ENCODE measurements around the gene CRNN. TPM values are rescaled to one million over a fixed set of nuclear protein-coding genes. Genes with fewer than 3 reads are reported as not detected.
A peak's percentile ranks its signal among the peaks of the same experiment; 100 is the strongest.

CRNN gene
- total RNA-seq, 2 experiments from 2014 or later = not detected

DNA sequence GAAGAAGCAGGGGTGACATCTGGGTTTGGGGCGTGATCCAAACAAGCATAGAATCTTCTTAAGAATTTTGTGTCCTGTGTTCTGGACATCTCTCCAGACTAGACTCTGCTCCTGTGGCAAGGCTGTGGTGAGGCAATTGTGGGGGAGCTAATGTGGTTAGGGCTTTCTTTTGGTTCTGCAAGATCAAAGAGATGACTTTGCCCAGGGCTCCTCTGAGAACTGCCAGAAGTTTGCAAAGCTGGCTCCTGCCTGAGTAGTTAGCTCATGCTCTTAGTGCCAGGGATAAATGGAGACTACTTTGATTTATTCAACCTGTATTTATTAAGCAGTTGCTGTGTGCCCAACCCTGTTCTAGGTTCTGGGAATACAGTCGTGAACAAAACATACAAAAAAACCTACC is 34.0 kb upstream of the CRNN start:
- Mint-ChIP-seq H3K9me3 (no peaks in the 10 kb centered on the region), H3K4me1 (ENCODE audit: low read depth) (no peaks in the 10 kb centered on the region), H3K4me3 (no peak overlapping the region), H3K27ac (no peak overlapping the region), H3K36me3 (no peaks in the 10 kb centered on the region), H3K27me3 (no peaks in the 10 kb centered on the region)
- CTCF ChIA-PET = interaction anchor here (0.7 to 2.9 kb wide), 4 partner anchors 11 to 395 kb away, joined by 3 to 41 read pairs (median 4); no protein-coding TSS in a partner anchor
- POLR2A ChIA-PET = no interaction called here
- no peak for DNase-seq
- intact Hi-C loops (cut with micrococcal nuclease) = no loop called here

- Mint-ChIP-seq H3K4me3 (no peak overlapping the region), H3K9me3 (no peaks in the 10 kb centered on the region), H3K27me3 (no peaks in the 10 kb centered on the region), H3K36me3 (no peaks in the 10 kb centered on the region), H3K4me1 (ENCODE audit: low read depth) (no peaks in the 10 kb centered on the region), H3K27ac (no peak overlapping the region)
- intact Hi-C loops (cut with micrococcal nuclease) = no loop called here
- ChIA-PET POLR2A (no interaction called here), CTCF (interaction anchor here (0.5 to 2.9 kb wide), 4 partner anchors 11 to 262 kb away, joined by 3 to 41 read pairs (median 3); no protein-coding TSS in a partner anchor)
- no peak for DNase-seq
Observed at GRCh38 chr1:152447484-152447883, 33.4 kb upstream of the CRNN start.

GRCh38 chr1:152444045-152444444 is 30.0 kb upstream of the CRNN start:
- Mint-ChIP-seq H3K4me1 (ENCODE audit: low read depth) (no peaks in the 10 kb centered on the region), H3K27ac (no peak overlapping the region), H3K27me3 (no peaks in the 10 kb centered on the region), H3K36me3 (no peaks in the 10 kb centered on the region), H3K9me3 (no peaks in the 10 kb centered on the region), H3K4me3 (no peak overlapping the region)
- no peak for DNase-seq
- intact Hi-C loops (cut with micrococcal nuclease) = loop anchor here (5.0 kb wide), 1 partner anchor 392 kb away; no protein-coding TSS in a partner anchor
- ChIA-PET POLR2A (no interaction called here), CTCF (interaction anchor here (5.2 kb wide), 1 partner anchor 15 kb away, joined by 65 read pairs; no protein-coding TSS in a partner anchor)

DNA sequence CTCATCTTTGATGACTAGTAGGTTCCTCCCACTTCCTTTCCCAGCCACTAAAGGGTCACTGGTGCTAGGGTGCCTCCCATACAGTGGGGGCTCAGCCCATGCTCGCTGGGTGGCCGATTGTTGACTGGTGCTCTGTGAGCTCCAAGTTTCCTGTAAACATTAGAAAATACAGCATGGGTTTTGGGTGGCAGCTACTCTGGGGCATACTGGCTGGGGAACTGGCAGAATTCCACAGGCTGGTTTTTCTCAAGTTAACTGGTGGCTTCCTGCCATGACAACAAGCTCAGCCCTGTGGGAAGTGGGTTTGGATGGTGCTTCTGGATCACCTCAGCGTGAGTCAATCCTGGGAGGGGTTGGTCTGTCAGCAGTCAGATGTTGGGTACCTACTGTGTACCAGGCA is 28.7 kb upstream of the CRNN start:
- intact Hi-C loops (cut with micrococcal nuclease) = loop anchor here (5.0 kb wide), 1 partner anchor 390 kb away; no protein-coding TSS in a partner anchor
- Mint-ChIP-seq H3K4me3 (no peak overlapping the region), H3K9me3 (no peaks in the 10 kb centered on the region), H3K27ac (no peak overlapping the region), H3K27me3 (peaks cover 7% of the 10 kb centered on the region), H3K4me1 (ENCODE audit: low read depth) (no peaks in the 10 kb centered on the region), H3K36me3 (no peaks in the 10 kb centered on the region)
- ChIA-PET CTCF (interaction anchor here (1.0 to 5.2 kb wide), 2 partner anchors 16 to 256 kb away, joined by 3 to 65 read pairs; no protein-coding TSS in a partner anchor), POLR2A (no interaction called here)
- no peak for DNase-seq

- Mint-ChIP-seq H3K36me3 (no peaks in the 10 kb centered on the region), H3K4me1 (ENCODE audit: low read depth) (no peaks in the 10 kb centered on the region), H3K27me3 (peaks cover 9% of the 10 kb centered on the region), H3K9me3 (no peaks in the 10 kb centered on the region), H3K27ac (no peak overlapping the region), H3K4me3 (no peak overlapping the region)
- no peak for DNase-seq
- POLR2A ChIA-PET = no interaction called here
- intact Hi-C loops (cut with micrococcal nuclease) = loop anchor here (5.0 kb wide), 1 partner anchor 390 kb away; no protein-coding TSS in a partner anchor
- CTCF ChIA-PET = interaction anchor here (2.7 to 5.2 kb wide), 2 partner anchors 17 to 256 kb away, joined by 20 to 65 read pairs; no protein-coding TSS in a partner anchor
Observed at GRCh38 chr1:152442301-152442700, 28.2 kb upstream of the CRNN start.

DNA sequence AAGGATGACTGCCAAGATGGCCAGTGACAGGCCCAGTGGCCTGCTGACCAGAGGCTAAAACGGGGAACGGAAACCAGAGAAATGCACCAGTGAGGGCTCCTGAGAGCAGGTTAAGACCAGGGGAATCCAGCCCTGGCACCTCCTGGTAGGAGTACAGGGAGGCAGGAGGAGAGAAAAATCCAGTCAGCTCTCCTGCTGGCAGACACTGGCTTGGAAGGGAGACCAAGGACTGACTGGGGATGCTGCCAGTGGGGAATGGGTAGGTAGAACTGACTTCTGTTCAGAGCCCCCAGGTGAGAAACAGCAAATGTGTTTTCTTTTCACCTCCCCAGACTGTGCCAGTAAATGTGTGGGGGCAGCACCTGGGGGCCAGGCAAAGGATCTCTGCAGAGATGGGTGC is 27.7 kb upstream of the CRNN start:
- Mint-ChIP-seq H3K4me3 (no peak overlapping the region), H3K4me1 (ENCODE audit: low read depth) (no peaks in the 10 kb centered on the region), H3K36me3 (no peaks in the 10 kb centered on the region), H3K9me3 (no peaks in the 10 kb centered on the region), H3K27ac (no peak overlapping the region), H3K27me3 (peaks cover 13% of the 10 kb centered on the region)
- ChIA-PET POLR2A (no interaction called here), CTCF (interaction anchor here (0.9 to 5.2 kb wide), 11 partner anchors 17 to 389 kb away, joined by 3 to 65 read pairs (median 10); partner anchors contain the start of gene CRNN)
- DNase-seq = no peak
- intact Hi-C loops (cut with micrococcal nuclease) = loop anchor here (1.0 to 5.0 kb wide), 3 partner anchors 17 to 389 kb away; no protein-coding TSS in a partner anchor

DNA sequence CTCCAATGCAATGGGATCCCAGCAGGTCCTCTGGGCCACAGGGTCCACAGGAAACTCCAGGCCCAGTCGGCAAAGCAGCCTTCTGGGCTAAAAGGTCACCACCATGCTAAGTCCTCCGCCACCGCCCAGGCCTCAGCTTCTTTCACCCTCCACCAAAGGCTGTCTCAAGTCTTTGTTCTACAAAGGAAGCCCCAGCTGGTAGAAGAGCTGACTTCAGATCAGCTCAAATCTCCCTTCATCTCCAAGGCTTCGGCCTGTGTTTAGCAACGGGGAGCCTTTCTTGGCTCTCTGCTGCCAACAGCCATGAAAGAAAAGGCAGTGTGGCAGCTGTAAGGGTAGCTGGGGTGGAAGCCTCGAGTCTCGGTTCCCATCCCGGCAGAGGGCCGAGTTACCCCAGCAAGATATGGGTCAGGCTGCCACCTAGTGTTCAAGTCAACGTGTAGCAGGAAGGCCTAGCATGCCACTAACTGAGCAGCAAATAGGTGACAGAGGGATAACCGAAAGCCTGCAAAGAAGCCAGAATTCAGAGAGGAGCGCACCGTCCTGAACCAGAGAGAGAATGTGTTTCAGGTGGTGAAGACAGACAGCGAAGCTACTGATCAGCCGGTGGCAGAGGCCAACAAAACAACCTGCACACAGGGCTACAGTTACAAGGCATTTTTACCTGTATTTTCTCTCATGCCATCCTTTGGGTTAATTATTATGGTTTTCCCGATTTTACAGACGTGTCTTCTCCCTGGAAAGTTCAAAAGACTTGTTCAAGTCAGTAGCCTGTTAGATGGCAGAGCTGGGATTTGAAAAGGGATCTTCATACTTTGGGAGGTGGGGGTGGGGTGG is 26.8 kb upstream of the CRNN start:
- intact Hi-C loops (cut with micrococcal nuclease) = loop anchor here (1.0 to 5.0 kb wide), 3 partner anchors 18 to 389 kb away; no protein-coding TSS in a partner anchor

GRCh38 chr1:152436593-152437496 is 22.8 kb upstream of the CRNN start:
- POLR2A ChIA-PET = no interaction called here
- CTCF ChIA-PET = interaction anchor here (0.7 to 3.8 kb wide), 4 partner anchors 9 to 254 kb away, joined by 3 to 22 read pairs (median 4); no protein-coding TSS in a partner anchor
- intact Hi-C loops (cut with micrococcal nuclease) = no loop called here
- H3K36me3 Mint-ChIP-seq = no peaks in the 10 kb centered on the region
- H3K4me1 Mint-ChIP-seq (ENCODE audit: low read depth) = no peaks in the 10 kb centered on the region
- DNase-seq = no peak
- peaks cover 22% of the 10 kb centered on the region for H3K27me3 Mint-ChIP-seq
- H3K4me3 Mint-ChIP-seq = no peak overlapping the region
- H3K9me3 Mint-ChIP-seq = no peaks in the 10 kb centered on the region
- no peak overlapping the region for H3K27ac Mint-ChIP-seq

More for the DNA sequence above, 26.8 kb upstream of the CRNN start:
- Mint-ChIP-seq H3K27ac (no peak overlapping the region), H3K36me3 (no peaks in the 10 kb centered on the region), H3K4me3 (no peak overlapping the region), H3K9me3 (no peaks in the 10 kb centered on the region), H3K27me3 (peaks cover 21% of the 10 kb centered on the region), H3K4me1 (ENCODE audit: low read depth) (no peaks in the 10 kb centered on the region)
- ChIA-PET CTCF (interaction anchor here (0.7 to 5.2 kb wide), 24 partner anchors 9 to 395 kb away, joined by 3 to 65 read pairs (median 4); partner anchors contain the start of gene CRNN), POLR2A (no interaction called here)
- DNase-seq = peak; percentile 77

- H3K27me3 Mint-ChIP-seq = no peaks in the 10 kb centered on the region
- POLR2A ChIA-PET = no interaction called here
- peaks cover 17% of the 10 kb centered on the region for H3K9me3 Mint-ChIP-seq
- H3K36me3 Mint-ChIP-seq = no peaks in the 10 kb centered on the region
- no peak overlapping the region for H3K27ac Mint-ChIP-seq
- no peak overlapping the region for H3K4me3 Mint-ChIP-seq
- no peak for DNase-seq
- intact Hi-C loops (cut with micrococcal nuclease) = no loop called here
- H3K4me1 Mint-ChIP-seq (ENCODE audit: low read depth) = no peaks in the 10 kb centered on the region
- CTCF ChIA-PET = interaction anchor here (1.1 kb wide), 1 partner anchor 242 kb away, joined by 3 read pairs; no protein-coding TSS in a partner anchor
Observed at GRCh38 chr1:152427458-152427857, 13.4 kb upstream of the CRNN start.

DNA sequence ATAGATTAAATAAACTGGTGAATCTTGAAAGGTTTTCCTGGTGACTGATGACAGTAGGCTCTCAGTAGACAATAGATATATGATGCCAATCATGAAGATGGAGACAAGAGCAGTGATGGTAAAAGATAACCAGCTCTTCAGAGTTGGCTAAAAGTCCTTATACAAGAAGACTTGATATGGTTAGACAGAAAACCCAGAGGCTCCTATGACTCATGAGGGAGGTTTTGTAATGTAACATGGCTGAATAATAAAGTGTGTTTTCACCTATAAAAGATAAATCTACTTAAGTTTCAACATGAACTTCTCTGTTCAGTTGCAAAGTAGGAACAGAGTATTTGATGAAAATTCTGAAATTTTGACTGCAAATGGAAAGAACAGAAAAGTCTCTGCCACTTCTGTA is 12.7 kb upstream of the CRNN start:
- H3K9me3 Mint-ChIP-seq = peaks cover 17% of the 10 kb centered on the region
- DNase-seq = no peak
- POLR2A ChIA-PET = no interaction called here
- H3K27ac Mint-ChIP-seq = no peak overlapping the region
- CTCF ChIA-PET = interaction anchor here (1.1 kb wide), 1 partner anchor 242 kb away, joined by 3 read pairs; no protein-coding TSS in a partner anchor
- H3K36me3 Mint-ChIP-seq = no peaks in the 10 kb centered on the region
- H3K27me3 Mint-ChIP-seq = peaks cover 4% of the 10 kb centered on the region
- intact Hi-C loops (cut with micrococcal nuclease) = no loop called here
- H3K4me1 Mint-ChIP-seq (ENCODE audit: low read depth) = no peaks in the 10 kb centered on the region
- no peak overlapping the region for H3K4me3 Mint-ChIP-seq

DNA sequence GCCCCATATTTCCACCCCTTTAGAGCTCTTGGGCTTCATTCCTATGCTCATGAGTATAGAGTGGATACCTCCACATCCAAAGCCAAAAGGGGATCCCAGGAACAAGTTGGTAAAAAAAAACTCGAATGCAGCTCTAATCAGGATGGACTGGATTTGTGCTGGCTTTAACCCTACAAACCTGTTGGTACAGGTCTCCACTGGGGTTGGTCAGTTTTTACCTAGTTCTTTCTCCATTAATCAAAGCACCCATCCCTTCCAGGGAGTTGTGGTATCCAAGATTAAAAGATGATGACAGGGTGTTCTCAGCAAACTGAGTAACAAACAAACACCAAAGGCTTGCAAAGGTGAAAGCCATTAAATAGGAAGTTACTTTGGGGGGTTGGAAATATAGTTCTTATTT is 5.9 kb upstream of the CRNN start:
- CTCF ChIA-PET = no interaction called here
- Mint-ChIP-seq H3K27me3 (peaks cover 7% of the 10 kb centered on the region), H3K27ac (no peak overlapping the region), H3K36me3 (no peaks in the 10 kb centered on the region), H3K4me3 (no peak overlapping the region), H3K9me3 (peaks cover 19% of the 10 kb centered on the region), H3K4me1 (ENCODE audit: low read depth) (no peaks in the 10 kb centered on the region)
- intact Hi-C loops (cut with micrococcal nuclease) = no loop called here
- POLR2A ChIA-PET = no interaction called here
- no peak for DNase-seq

All from activated CD4-positive, alpha-beta memory T cell treated with anti-CD3 and anti-CD28 coated beads for 36 hours (primary cell).